Lung (tissue), 12 donors: ENCODE data around the gene DAPK2. TPM values are rescaled to one million over a fixed set of nuclear protein-coding genes. Genes with fewer than 3 reads are reported as not detected.

ENCODE experiments used
- ATAC-seq: fragments of 200-7000 bp; cut with Tn5 transposase; one replicate; pipeline ENCODE4 v1.9.1; 2020; ENCODE audit warnings: moderate number of reproducible peaks; ENCODE audit not compliant: insufficient read depth, low FRiP score
- DNase-seq, 3 donors: peaks; one replicate each; pipeline ENCODE4 v3.0.0-alpha.2; 2013 to 2017
- H3K27ac ChIP-seq, 2 donors: one replicate each; pipeline ENCODE4 v1.5.1; 2013; ENCODE audit warnings: mild to moderate bottlenecking in 2 of 2, moderate library complexity in 2 of 2, control low read depth in 1 of 2, inconsistent platforms in 1 of 2, low read depth in 1 of 2, low read length in 1 of 2
- H3K27me3 ChIP-seq, 3 donors: one replicate each; pipeline ENCODE4 v1.5.1; 2013; ENCODE audit warnings: low read length in 2 of 3; ENCODE audit not compliant: control insufficient read depth in 3 of 3, insufficient read depth in 3 of 3
- H3K36me3 ChIP-seq, 4 donors: one replicate each; pipeline ENCODE4 v1.5.1; 2013; ENCODE audit warnings: low read length in 4 of 4, mild to moderate bottlenecking in 1 of 4, moderate library complexity in 1 of 4; ENCODE audit not compliant: control insufficient read depth in 4 of 4, insufficient read depth in 4 of 4
- H3K4me1 ChIP-seq, 5 donors: one replicate each; pipeline ENCODE4 v1.5.1; 2013; ENCODE audit warnings: low read length in 5 of 5, mild to moderate bottlenecking in 2 of 5, moderate library complexity in 1 of 5; ENCODE audit not compliant: control insufficient read depth in 5 of 5, insufficient read depth in 5 of 5
- H3K4me3 ChIP-seq: one replicate; pipeline ENCODE4 v1.5.1; 2013; ENCODE audit warnings: mild to moderate bottlenecking, control low read depth, moderate library complexity
- H3K9ac ChIP-seq, 2 donors: one replicate each; pipeline ENCODE4 v1.5.1; 2013; ENCODE audit warnings: low read length in 2 of 2, control low read depth in 1 of 2; ENCODE audit not compliant: insufficient read depth in 1 of 2
- H3K9me3 ChIP-seq, 4 donors: one replicate each; pipeline ENCODE4 v1.5.1; 2013; ENCODE audit warnings: low read length in 3 of 4, mild to moderate bottlenecking in 1 of 4, moderate library complexity in 1 of 4; ENCODE audit not compliant: control insufficient read depth in 4 of 4, insufficient read depth in 3 of 4
- CTCF ChIP-seq: IDR thresholded peaks from 2 replicates; pipeline ENCODE4 v1.5.1; 2012; ENCODE audit warnings: mild to moderate bottlenecking; ENCODE audit errors: control extremely low read depth, extremely low read depth
- WGBS, 2 donors: extraction: QIAGEN DNeasy Blood & Tissue Kit; methylation state at CpG; one replicate each; pipeline ENCODE4 v1.1.7; 2013; 5-methylcytosine and 5-hydroxymethylcytosine counted together
- polyA plus RNA-seq, 2 donors: library from polyadenylated mRNA; stranded (reverse); fragments of 200-250 nt; gene quantifications; one replicate each; pipeline ENCODE4 v1.2.1, GENCODE V29; 2013
- total RNA-seq, 2 donors: library from RNA; depleted of rRNA in 1 of 2; stranded (reverse); fragments of >200 nt in 1 of 2; gene quantifications; one replicate each; pipeline ENCODE4 v1.2.1, GENCODE V29; 2014 to 2021
- donor health status: control.
- donor health status: control.
- donor health status: Bipolar disorder and iron deficiency.
- donor health status: healthy.
- donor health status: DM: yes; HTN: yes; CAD: no.

Gene DAPK2
- total and polyA plus RNA-seq, 4 donors, result 20.5 to 59.0 (median 49.1) TPM

GRCh38 chr15:63915209-63915872 is 130.9 kb downstream of the DAPK2 start:
- no peak for DNase-seq
- H3K27ac ChIP-seq, result no peak overlapping the region
- WGBS, 2 donors, result 82 to 94% methylated on average over 3 of the region's 3 CpGs
- H3K36me3 ChIP-seq, result peaks cover 0 to 2% (median 0%) of the 10 kb centered on the region in 4 donors
- ATAC-seq, result no peak
- H3K4me1 ChIP-seq, result peaks cover 0 to 19% (median 4%) of the 10 kb centered on the region in 5 donors
- no peaks in the 10 kb centered on the region for H3K27me3 ChIP-seq
- no peak for TF ChIP-seq CTCF
- H3K4me3 ChIP-seq, result no peak overlapping the region
- no peaks in the 10 kb centered on the region for H3K9me3 ChIP-seq
- H3K9ac ChIP-seq, result no peak overlapping the region

GRCh38 chr15:63913786-63914315 is 132.4 kb downstream of the DAPK2 start:
- no peak for TF ChIP-seq CTCF

DNA sequence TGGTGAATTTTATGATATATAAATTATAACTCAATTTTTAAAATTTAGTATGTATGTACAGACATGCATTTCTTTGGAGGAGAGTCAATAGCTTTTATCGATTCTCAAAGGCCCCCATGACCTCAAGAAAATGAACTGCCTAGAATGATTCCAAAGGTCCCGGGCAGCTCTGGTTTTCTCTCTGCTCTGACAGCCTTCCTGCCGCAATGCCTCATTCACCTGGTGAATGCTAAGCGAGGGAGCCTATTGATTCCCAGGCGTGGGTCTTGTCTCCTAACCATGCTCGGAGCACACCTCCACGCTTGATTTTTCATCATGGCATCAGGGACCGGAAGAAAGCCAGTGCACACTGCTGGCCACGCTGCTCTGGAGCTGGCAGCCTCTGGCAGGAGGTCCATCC is 132.9 kb downstream of the DAPK2 start:
- no peak for TF ChIP-seq CTCF
- Histone ChIP-seq H3K36me3 (peaks cover 0 to 3% (median 0%) of the 10 kb centered on the region in 4 donors), H3K4me1 (peaks cover 4 to 38% (median 7%) of the 10 kb centered on the region in 5 donors), H3K9ac (no peak overlapping the region), H3K4me3 (no peak overlapping the region), H3K27ac (no peak overlapping the region), H3K9me3 (no peaks in the 10 kb centered on the region), H3K27me3 (no peaks in the 10 kb centered on the region)
- 96 to 98% methylated on average over 9 of the region's 9 CpGs for WGBS, 2 donors
- no peak for ATAC-seq
- no peak for DNase-seq

More at GRCh38 chr15:63913786-63914315, 132.4 kb downstream of the DAPK2 start:
- DNase-seq, result no peak
- 86 to 96% methylated on average over 3 of the region's 3 CpGs for WGBS, 2 donors
- Histone ChIP-seq H3K4me3 (no peak overlapping the region), H3K4me1 (peaks cover 4 to 34% (median 7%) of the 10 kb centered on the region in 5 donors), H3K9me3 (no peaks in the 10 kb centered on the region), H3K27ac (no peak overlapping the region), H3K36me3 (peaks cover 0 to under 1% (median 0%) of the 10 kb centered on the region in 4 donors), H3K9ac (no peak overlapping the region), H3K27me3 (no peaks in the 10 kb centered on the region)
- no peak for ATAC-seq
